Natural killer cell (primary cell): Measurements from ENCODE around the gene IFT172. TPM values are rescaled to one million over a fixed set of nuclear protein-coding genes. Genes with fewer than 3 reads are reported as not detected.
"Not testable (repeated sequence)": the region's sequence is repeated elsewhere in the genome, so short reads cannot be mapped to it uniquely, and the experiment has no call there.

Experiments used
- ATAC-seq, 3 donors: fragments of 150-1000 bp in 2 of 3; fragments of 200-7000 bp in 1 of 3; cut with Tn5 transposase; 1 replicate in 1 of 3; 2 replicates in 2 of 3; pipeline ENCODE4 v1.10.0; 2021; ENCODE audit warnings: mild to moderate bottlenecking in 2 of 3, moderate library complexity in 2 of 3
- DNase-seq, 2 donors: peaks; one replicate each; pipeline versions ENCODE4 v3.0.0 to v3.0.0-alpha.2; 2013 to 2021; ENCODE audit warnings: mixed read lengths in 1 of 2
- H3K27ac ChIP-seq: one replicate; pipeline ENCODE4 v1.5.1; 2013; ENCODE audit warnings: mild to moderate bottlenecking, low read length
- H3K27me3 ChIP-seq: one replicate; pipeline ENCODE4 v1.6.1; 2013; ENCODE audit warnings: low read length; ENCODE audit not compliant: control insufficient read depth, insufficient read depth
- H3K36me3 ChIP-seq: one replicate; pipeline ENCODE4 v1.6.1; 2013; ENCODE audit warnings: low read length; ENCODE audit not compliant: control insufficient read depth, insufficient read depth
- H3K4me1 ChIP-seq: one replicate; pipeline ENCODE4 v1.6.1; 2013; ENCODE audit warnings: low read length; ENCODE audit not compliant: control insufficient read depth, insufficient read depth
- H3K4me3 ChIP-seq: one replicate; pipeline ENCODE4 v1.5.1; 2013; ENCODE audit warnings: low read length
- H3K9me3 ChIP-seq: one replicate; pipeline ENCODE4 v1.6.1; 2013; ENCODE audit warnings: low read length; ENCODE audit not compliant: control insufficient read depth, insufficient read depth
- H3K27ac Mint-ChIP-seq, 2 donors: one replicate each; pipeline ENCODE4 v1.8.0; 2022; ENCODE audit warnings: mild to moderate bottlenecking in 2 of 2, mixed read lengths in 2 of 2, moderate library complexity in 1 of 2
- H3K27me3 Mint-ChIP-seq, 2 donors: one replicate each; pipeline ENCODE4 v1.8.0; 2022; ENCODE audit warnings: low read depth in 2 of 2, mixed read lengths in 2 of 2
- H3K36me3 Mint-ChIP-seq: one replicate; pipeline ENCODE4 v1.8.0; 2022; ENCODE audit warnings: mixed read lengths
- H3K4me1 Mint-ChIP-seq, 2 donors: one replicate each; pipeline ENCODE4 v1.8.0; 2022; ENCODE audit warnings: mixed read lengths in 2 of 2
- H3K4me3 Mint-ChIP-seq: one replicate; pipeline ENCODE4 v1.8.0; 2022; ENCODE audit warnings: mild to moderate bottlenecking, moderate library complexity, mixed read lengths
- H3K9me3 Mint-ChIP-seq, 2 donors: one replicate each; pipeline ENCODE4 v1.8.0; 2022; ENCODE audit warnings: mixed read lengths in 2 of 2
- WGBS: methylation state at CpG from one replicate; pipeline ENCODE4 v1.1.7; 2013; ENCODE audit warnings: missing lambda C conversion rate; ENCODE audit not compliant: insufficient coverage; 5-methylcytosine and 5-hydroxymethylcytosine counted together
- intact Hi-C: fragments of 100-400 bp; cut with micrococcal nuclease; formaldehyde crosslinking; loops from one replicate; pipeline ENCODE4 v1.14.2; 2022
- total RNA-seq, 4 donors: library from RNA; stranded (reverse); fragments of 120-200 nt in 1 of 4; gene quantifications; one replicate each; pipeline versions ENCODE4 v1.2.3 to v1.2.4, GENCODE V29; 2013 to 2022
- TF ChIP-seq, protein P1 (sequence below): fragments of 200-600 bp; IDR thresholded peaks from one replicate; pipeline ENCODE4 v1.8.0; 2022; ENCODE audit warnings: antibody characterized with exemption

Gene IFT172
- total RNA-seq: 10 to 100 TPM; 24.8 to 35.7 (median 30.7) TPM
- total RNA-seq (2013): 24.7 TPM

DNA sequence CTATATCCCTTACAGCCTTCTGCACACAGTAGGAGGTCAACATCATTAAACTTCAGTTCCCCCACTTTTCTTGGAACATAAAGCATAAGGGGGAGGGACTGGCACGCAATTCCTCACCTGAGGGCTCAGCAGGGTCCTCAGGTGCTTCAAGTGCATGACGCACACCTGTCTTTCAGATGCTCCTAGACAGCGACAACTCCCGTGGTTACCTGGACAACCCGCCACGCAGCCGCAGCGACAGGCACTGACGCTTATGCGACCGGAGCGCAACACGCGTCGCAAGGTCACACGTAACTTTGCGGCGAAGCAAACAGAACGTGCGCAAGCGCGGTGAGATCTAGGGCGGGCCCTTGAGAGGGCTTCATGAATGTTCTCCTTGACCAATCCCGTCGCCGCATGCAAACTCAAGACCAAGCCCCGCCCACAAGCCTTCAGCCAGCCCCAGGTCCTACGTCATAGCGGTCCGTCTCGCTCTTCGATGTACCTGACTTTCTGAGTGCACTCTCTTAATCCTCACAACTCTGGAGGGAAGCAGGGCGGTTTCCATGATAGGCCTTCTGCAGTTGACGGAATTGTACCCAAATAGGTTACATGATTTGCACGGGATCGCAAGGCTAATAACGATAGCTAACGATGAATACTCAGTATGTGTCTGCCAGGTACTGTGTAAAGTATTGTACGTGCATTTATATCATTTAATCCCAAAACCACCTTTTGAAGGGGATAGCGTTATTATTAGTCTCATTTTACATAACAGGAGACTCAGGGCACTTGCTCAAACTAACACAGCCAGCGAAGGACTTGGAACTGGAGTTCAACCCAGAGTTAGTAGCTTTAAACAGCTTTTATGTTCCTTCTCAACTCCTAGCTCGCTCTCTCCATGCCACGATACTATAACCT lies at the start of gene IFT172:
IFT172 (minus strand) TSS at position 246 of the 900 bp plus-strand sequence; CDS start at position 156, 90 bp downstream.
- 4% methylated on average over 40 of the region's 43 CpGs for WGBS

GRCh38 chr2:27538839-27539450 lies 49.4 kb upstream of the IFT172 start:
- H3K4me3 ChIP-seq, DNase-seq, H3K36me3 Mint-ChIP-seq, H3K9me3 ChIP-seq, ATAC-seq, intact Hi-C loops, H3K36me3 ChIP-seq, H3K9me3 Mint-ChIP-seq, H3K27ac ChIP-seq, H3K27me3 ChIP-seq, H3K4me3 Mint-ChIP-seq, H3K4me1 Mint-ChIP-seq, H3K27ac Mint-ChIP-seq, H3K4me1 ChIP-seq: not testable (repeated sequence)
- no CpG with 5 or more reads among the region's 6 CpGs for WGBS
- peaks cover 13 to 16% of the 10 kb centered on the region in 2 donors for H3K27me3 Mint-ChIP-seq

More for the DNA sequence above, at the start of gene IFT172:
- H3K4me1 Mint-ChIP-seq: peaks cover 14 to 20% of the 10 kb centered on the region in 2 donors
- Histone ChIP-seq H3K36me3 (no peaks in the 10 kb centered on the region), H3K27ac (peak within 1 kb of the TSS; percentile 77), H3K9me3 (no peaks in the 10 kb centered on the region), H3K27me3 (peaks cover 13% of the 10 kb centered on the region), H3K4me1 (peaks cover 21% of the 10 kb centered on the region), H3K4me3 (peak within 1 kb of the TSS; percentile 45)
- DNase-seq (peak; percentile 97 to 100), ATAC-seq (peak; percentile 95 to 99 (median 96))
- peak within 1 kb of the TSS; percentile 90 for H3K4me3 Mint-ChIP-seq
- H3K27me3 Mint-ChIP-seq: peaks cover 12 to 21% of the 10 kb centered on the region in 2 donors
- intact Hi-C loops: loop anchor here (1.0 to 5.0 kb wide), 5 partner anchors 81 to 277 kb away; partner anchors contain the start of genes ATRAID, CCDC121, EIF2B4 and GPN1
- H3K9me3 Mint-ChIP-seq: no peaks in the 10 kb centered on the region
- H3K36me3 Mint-ChIP-seq: no peaks in the 10 kb centered on the region
- H3K27ac Mint-ChIP-seq: peak within 1 kb of the TSS; percentile 92
- TF ChIP-seq, protein P1, sequence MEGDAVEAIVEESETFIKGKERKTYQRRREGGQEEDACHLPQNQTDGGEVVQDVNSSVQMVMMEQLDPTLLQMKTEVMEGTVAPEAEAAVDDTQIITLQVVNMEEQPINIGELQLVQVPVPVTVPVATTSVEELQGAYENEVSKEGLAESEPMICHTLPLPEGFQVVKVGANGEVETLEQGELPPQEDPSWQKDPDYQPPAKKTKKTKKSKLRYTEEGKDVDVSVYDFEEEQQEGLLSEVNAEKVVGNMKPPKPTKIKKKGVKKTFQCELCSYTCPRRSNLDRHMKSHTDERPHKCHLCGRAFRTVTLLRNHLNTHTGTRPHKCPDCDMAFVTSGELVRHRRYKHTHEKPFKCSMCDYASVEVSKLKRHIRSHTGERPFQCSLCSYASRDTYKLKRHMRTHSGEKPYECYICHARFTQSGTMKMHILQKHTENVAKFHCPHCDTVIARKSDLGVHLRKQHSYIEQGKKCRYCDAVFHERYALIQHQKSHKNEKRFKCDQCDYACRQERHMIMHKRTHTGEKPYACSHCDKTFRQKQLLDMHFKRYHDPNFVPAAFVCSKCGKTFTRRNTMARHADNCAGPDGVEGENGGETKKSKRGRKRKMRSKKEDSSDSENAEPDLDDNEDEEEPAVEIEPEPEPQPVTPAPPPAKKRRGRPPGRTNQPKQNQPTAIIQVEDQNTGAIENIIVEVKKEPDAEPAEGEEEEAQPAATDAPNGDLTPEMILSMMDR: no peak

GRCh38 chr2:27537287-27537686 lies 47.7 kb upstream of the IFT172 start:
- Mint-ChIP-seq H3K27me3 (peaks cover 19 to 20% of the 10 kb centered on the region in 2 donors), H3K27ac (no peak overlapping the region), H3K36me3 (no peaks in the 10 kb centered on the region), H3K4me3 (no peak overlapping the region), H3K4me1 (no peaks in the 10 kb centered on the region), H3K9me3 (no peaks in the 10 kb centered on the region)
- Histone ChIP-seq H3K4me3 (no peak overlapping the region), H3K4me1 (no peaks in the 10 kb centered on the region), H3K27ac (no peak overlapping the region), H3K36me3 (no peaks in the 10 kb centered on the region), H3K9me3 (no peaks in the 10 kb centered on the region), H3K27me3 (no peaks in the 10 kb centered on the region)
- ATAC-seq: no peak
- TF ChIP-seq, protein P1: no peak
- intact Hi-C loops: no loop called here
- DNase-seq: no peak
- WGBS: 92% methylated on average over 4 of the region's 4 CpGs

GRCh38 chr2:27531983-27532382 lies 42.4 kb upstream of the IFT172 start:
- intact Hi-C loops: no loop called here
- Histone ChIP-seq H3K9me3 (no peaks in the 10 kb centered on the region), H3K4me3 (no peak overlapping the region), H3K4me1 (no peaks in the 10 kb centered on the region), H3K27ac (no peak overlapping the region), H3K27me3 (no peaks in the 10 kb centered on the region), H3K36me3 (no peaks in the 10 kb centered on the region)
- 97% methylated on average over 2 of the region's 2 CpGs for WGBS
- no peak for ATAC-seq
- peaks cover 16% of the 10 kb centered on the region in 2 donors for H3K27me3 Mint-ChIP-seq
- H3K4me1 Mint-ChIP-seq: no peaks in the 10 kb centered on the region
- H3K27ac Mint-ChIP-seq: no peak overlapping the region
- DNase-seq: no peak
- H3K36me3 Mint-ChIP-seq: no peaks in the 10 kb centered on the region
- no peak overlapping the region for H3K4me3 Mint-ChIP-seq
- TF ChIP-seq, protein P1: no peak
- H3K9me3 Mint-ChIP-seq: no peaks in the 10 kb centered on the region
